GM18511 (cell line): ENCODE results near the gene VSIR.

Experiments used
- ATAC-seq: cut with Tn5 transposase; IDR thresholded peaks from one replicate; pipeline ENCODE4 v1.9.1; 2021; ENCODE audit warnings: mild to moderate bottlenecking, moderate library complexity; ENCODE audit not compliant: unreplicated experiment

The VSIR gene

GRCh38 chr10:71698737-71699136, 74.6 kb downstream of the VSIR start:
- no peak for ATAC-seq

- no peak for ATAC-seq
Observed at GRCh38 chr10:71697938-71698709, 75.2 kb downstream of the VSIR start.
